ENCODE results near the gene RASSF8.

The RASSF8 gene

DNA sequence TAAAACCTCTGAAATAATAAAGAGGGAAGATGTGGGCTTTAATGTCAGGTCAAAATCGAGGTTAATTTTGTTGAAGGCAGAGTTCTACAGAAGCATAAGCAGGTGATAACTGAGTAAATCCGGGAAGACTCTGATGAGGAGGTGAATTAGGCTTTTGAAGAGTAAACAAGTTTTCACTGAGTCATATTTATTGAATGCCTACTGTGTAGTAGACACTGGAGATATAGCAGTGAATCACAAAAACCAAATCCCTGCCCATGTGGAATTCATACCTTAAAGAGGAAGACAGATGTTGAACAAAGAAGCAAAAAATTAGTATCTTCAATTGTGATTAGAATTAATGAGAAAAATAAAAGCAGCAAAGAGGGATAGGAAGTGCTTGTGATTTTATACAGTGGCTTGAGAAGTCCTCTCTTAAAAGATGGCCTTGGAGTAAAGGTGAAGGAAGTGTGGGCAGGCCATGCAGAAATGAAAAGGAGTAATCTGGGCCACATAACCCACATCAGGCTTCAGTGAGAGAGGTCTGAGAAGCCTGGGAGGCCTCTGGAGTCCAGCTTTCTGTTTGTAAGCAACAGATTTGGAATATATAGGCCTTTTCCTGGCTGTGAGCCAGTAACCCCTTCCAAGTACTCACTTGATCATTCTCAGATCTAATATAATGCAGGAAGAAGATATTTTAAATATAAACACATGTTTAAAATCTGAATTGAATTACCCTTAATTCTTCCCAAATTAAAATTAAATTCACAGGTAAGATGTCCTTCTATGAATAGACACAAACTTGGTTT, 119.6 kb downstream of the RASSF8 start:
- Histone ChIP-seq H3K36me3 (ENCODE audit: insufficient read depth, low read length) (no peaks in the 10 kb centered on the region), H3K4me3 (ENCODE audit: low read length) (no peak overlapping the region)

DNA sequence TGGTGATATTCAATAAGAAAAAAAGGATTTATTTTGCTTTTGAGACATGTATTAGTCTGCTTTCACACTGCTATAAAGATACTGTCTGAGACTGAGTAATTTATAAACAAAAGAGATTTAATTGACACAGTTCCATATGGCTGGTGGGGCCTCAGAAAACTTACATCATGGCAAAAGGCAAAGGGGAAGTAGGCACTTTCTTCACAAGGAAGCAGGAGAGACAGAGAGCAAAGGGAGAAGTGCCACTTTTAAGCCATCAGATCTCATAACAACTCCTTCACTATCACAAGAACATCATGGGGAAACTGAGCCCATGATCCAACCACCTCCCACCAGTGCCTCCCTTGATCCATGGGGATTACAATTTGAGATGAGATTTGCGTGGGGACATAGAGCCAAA, 122.4 kb downstream of the RASSF8 start:
- Histone ChIP-seq H3K4me3 (ENCODE audit: low read length) (no peak overlapping the region), H2AFZ (ENCODE audit: low read depth, low read length) (no peak overlapping the region), H3K4me1 (ENCODE audit: insufficient read depth, low read length) (no peaks in the 10 kb centered on the region), H3K9me3 (ENCODE audit: low read length) (peaks cover 2% of the 10 kb centered on the region), H3K36me3 (ENCODE audit: insufficient read depth, low read length) (no peaks in the 10 kb centered on the region), H3K27me3 (ENCODE audit: insufficient read depth, low read length) (no peaks in the 10 kb centered on the region)

More for the DNA sequence above, 119.6 kb downstream of the RASSF8 start:
- Histone ChIP-seq H3K9me3 (ENCODE audit: low read length) (peaks cover 2% of the 10 kb centered on the region), H3K4me1 (ENCODE audit: insufficient read depth, low read length) (no peaks in the 10 kb centered on the region), H3K27me3 (ENCODE audit: insufficient read depth, low read length) (no peaks in the 10 kb centered on the region), H2AFZ (ENCODE audit: low read depth, low read length) (no peak overlapping the region)

GRCh38 chr12:26086936-26087335, 128.5 kb downstream of the RASSF8 start:
- Histone ChIP-seq H3K4me3 (ENCODE audit: low read length) (no peak overlapping the region), H2AFZ (ENCODE audit: low read depth, low read length) (no peak overlapping the region), H3K36me3 (ENCODE audit: insufficient read depth, low read length) (no peaks in the 10 kb centered on the region), H3K9me3 (ENCODE audit: low read length) (peaks cover 1% of the 10 kb centered on the region), H3K4me1 (ENCODE audit: insufficient read depth, low read length) (no peaks in the 10 kb centered on the region), H3K27me3 (ENCODE audit: insufficient read depth, low read length) (no peaks in the 10 kb centered on the region)

GRCh38 chr12:26088998-26089397, 130.5 kb downstream of the RASSF8 start:
- Histone ChIP-seq H3K4me3 (ENCODE audit: low read length) (no peak overlapping the region), H3K9me3 (ENCODE audit: low read length) (no peaks in the 10 kb centered on the region), H2AFZ (ENCODE audit: low read depth, low read length) (no peak overlapping the region)

DNA sequence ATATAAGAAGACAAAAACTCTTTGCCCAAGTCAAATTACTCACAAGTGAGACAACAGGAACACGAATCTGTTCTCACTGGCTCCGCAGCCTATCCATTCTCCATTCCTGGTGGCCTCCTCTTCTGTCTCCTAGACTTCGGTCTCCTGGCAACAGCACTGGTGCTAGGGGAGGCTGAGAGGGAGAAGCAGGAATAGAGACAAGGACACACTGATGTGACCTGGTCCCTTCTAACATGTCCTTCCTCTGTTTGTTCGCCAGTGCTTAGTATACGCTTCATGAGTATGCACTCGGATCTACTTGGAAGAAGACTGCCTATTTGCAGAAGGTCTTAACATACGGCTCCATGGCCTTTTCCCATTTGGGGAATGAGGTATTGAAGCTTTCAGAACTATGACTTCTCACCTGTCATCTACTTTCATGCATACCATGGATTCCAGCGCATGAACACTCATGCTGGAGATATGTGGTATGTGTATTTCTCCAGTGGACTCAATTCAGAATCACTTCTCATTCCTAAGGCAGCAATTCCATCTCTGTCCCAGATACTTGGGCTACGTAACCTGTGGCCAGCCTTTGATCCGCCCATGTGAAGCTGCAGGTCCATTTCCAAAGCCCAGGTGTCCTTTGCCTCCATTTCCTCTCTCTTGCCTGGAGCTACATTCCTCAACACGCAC, 132.5 kb downstream of the RASSF8 start:
- Histone ChIP-seq H3K4me1 (ENCODE audit: insufficient read depth, low read length) (no peaks in the 10 kb centered on the region), H2AFZ (ENCODE audit: low read depth, low read length) (no peak overlapping the region), H3K9me3 (ENCODE audit: low read length) (no peaks in the 10 kb centered on the region), H3K27me3 (ENCODE audit: insufficient read depth, low read length) (no peaks in the 10 kb centered on the region), H3K4me3 (ENCODE audit: low read length) (no peak overlapping the region), H3K36me3 (ENCODE audit: insufficient read depth, low read length) (no peaks in the 10 kb centered on the region)

More at GRCh38 chr12:26088998-26089397, 130.5 kb downstream of the RASSF8 start:
- H3K36me3 ChIP-seq (ENCODE audit: insufficient read depth, low read length), result no peaks in the 10 kb centered on the region
- no peaks in the 10 kb centered on the region for H3K4me1 ChIP-seq (ENCODE audit: insufficient read depth, low read length)
- no peaks in the 10 kb centered on the region for H3K27me3 ChIP-seq (ENCODE audit: insufficient read depth, low read length)

GRCh38 chr12:26091822-26092221, 133.3 kb downstream of the RASSF8 start:
- no peak overlapping the region for H3K4me3 ChIP-seq (ENCODE audit: low read length)
- no peaks in the 10 kb centered on the region for H3K27me3 ChIP-seq (ENCODE audit: insufficient read depth, low read length)
- no peaks in the 10 kb centered on the region for H3K9me3 ChIP-seq (ENCODE audit: low read length)
- no peaks in the 10 kb centered on the region for H3K36me3 ChIP-seq (ENCODE audit: insufficient read depth, low read length)
- no peak overlapping the region for H2AFZ ChIP-seq (ENCODE audit: low read depth, low read length)
- no peaks in the 10 kb centered on the region for H3K4me1 ChIP-seq (ENCODE audit: insufficient read depth, low read length)

DNA sequence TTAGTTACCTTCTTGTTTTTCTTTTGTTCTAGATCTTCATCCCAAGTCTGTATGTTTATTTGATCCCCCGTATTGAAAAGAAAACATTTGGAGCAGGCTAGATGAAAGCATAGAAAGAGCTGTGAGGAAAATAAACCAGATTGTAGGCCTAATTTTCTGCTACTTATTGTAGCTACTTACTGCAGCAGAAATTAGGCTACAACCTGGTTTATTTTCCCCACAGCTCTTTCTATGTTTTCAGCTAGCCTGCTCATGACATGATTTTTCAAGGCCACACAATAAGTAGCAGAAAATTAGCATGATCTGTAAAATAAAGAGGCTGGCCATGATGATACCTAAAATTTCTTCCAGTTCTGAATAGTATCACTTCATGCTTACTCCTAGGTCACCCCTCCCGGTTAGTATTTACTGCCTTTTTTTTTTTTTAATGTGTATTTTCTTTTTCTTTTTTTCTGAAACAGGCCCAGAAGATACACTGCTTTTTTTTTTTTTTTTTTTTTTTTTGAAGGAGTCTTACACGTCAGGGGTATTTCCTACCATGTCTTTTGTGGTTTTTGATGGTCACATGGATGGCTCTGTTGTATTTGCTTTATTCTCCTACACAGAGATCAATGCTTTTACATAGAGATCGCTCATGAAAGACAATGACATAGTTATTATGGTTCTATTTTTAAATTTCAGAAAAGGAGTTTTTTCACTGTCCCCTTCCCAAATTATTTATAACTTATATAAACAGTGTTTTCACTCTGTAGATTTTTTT, 134.0 kb downstream of the RASSF8 start:
- H3K4me1 ChIP-seq (ENCODE audit: insufficient read depth, low read length), result no peaks in the 10 kb centered on the region

DNA sequence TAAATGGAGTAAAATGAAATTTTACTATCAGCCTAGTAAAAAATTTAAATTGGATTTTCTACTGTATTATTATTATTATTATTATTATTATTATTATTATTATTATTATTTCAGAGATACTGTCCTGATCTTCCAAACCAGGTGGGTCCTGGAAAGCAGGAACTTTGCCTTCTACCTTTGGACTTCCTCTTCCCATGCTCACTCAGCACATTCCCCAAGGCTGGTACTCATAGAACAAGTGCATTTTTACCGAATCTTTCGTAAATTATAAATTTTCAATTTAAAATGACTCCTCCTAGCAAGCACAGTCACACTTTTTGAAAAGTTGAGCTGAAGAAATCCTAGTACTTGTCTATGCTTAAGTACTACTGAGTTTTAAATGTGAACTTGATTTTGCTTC, 136.7 kb downstream of the RASSF8 start:
- Histone ChIP-seq H2AFZ (ENCODE audit: low read depth, low read length) (no peak overlapping the region), H3K4me1 (ENCODE audit: insufficient read depth, low read length) (no peaks in the 10 kb centered on the region), H3K36me3 (ENCODE audit: insufficient read depth, low read length) (no peaks in the 10 kb centered on the region), H3K27me3 (ENCODE audit: insufficient read depth, low read length) (no peaks in the 10 kb centered on the region), H3K4me3 (ENCODE audit: low read length) (no peak overlapping the region), H3K9me3 (ENCODE audit: low read length) (no peaks in the 10 kb centered on the region)

More for the DNA sequence above, 134.0 kb downstream of the RASSF8 start:
- Histone ChIP-seq H3K9me3 (ENCODE audit: low read length) (no peaks in the 10 kb centered on the region), H3K27me3 (ENCODE audit: insufficient read depth, low read length) (no peaks in the 10 kb centered on the region), H2AFZ (ENCODE audit: low read depth, low read length) (no peak overlapping the region), H3K36me3 (ENCODE audit: insufficient read depth, low read length) (no peaks in the 10 kb centered on the region), H3K4me3 (ENCODE audit: low read length) (no peak overlapping the region)

- H3K4me3 ChIP-seq (ENCODE audit: low read length), result no peak overlapping the region
- no peaks in the 10 kb centered on the region for H3K36me3 ChIP-seq (ENCODE audit: insufficient read depth, low read length)
Observed at GRCh38 chr12:26096036-26096435, 137.6 kb downstream of the RASSF8 start.

DNA sequence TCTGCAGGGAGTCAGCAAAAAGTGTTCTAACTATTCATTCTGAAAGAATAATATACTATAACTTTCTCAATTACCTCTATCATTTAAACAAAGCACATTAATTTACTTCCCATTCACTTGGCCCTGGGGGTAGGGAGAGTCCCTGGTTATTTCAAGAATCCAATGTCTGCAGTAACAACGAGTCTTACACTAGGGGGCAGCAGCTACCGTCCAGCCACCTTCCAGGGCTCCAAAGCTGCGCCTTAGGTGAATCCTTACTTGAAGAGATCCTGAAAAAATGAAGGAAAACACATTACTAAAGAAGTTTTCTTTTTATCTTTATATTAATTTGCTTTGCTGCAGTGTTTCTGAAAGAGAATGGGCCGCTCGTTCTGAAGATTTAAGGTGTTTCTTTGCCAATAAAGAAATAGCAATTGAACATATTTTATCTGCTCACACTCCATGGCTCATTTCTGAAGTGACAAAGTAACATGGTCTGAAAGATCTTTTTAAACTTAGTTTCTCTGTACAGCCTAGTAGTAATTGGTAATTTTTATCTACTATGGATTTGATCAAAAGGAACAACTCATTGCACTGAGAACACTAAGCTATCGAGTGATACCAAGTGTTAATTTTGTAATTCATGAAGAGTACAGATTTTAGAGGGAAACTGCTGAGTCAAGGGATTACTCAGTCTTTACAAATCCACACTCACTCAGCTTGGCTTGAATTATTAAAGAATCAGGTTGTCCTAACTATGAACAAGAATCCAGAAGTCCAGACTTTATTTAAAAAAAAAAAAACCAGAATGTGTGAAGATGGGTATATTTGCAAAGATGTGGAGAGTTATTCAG, 138.8 kb downstream of the RASSF8 start:
- Histone ChIP-seq H3K4me3 (ENCODE audit: low read length) (no peak overlapping the region), H3K9me3 (ENCODE audit: low read length) (no peaks in the 10 kb centered on the region), H3K36me3 (ENCODE audit: insufficient read depth, low read length) (no peaks in the 10 kb centered on the region), H3K27me3 (ENCODE audit: insufficient read depth, low read length) (no peaks in the 10 kb centered on the region), H3K4me1 (ENCODE audit: insufficient read depth, low read length) (no peaks in the 10 kb centered on the region), H2AFZ (ENCODE audit: low read depth, low read length) (no peak overlapping the region)

More at GRCh38 chr12:26096036-26096435, 137.6 kb downstream of the RASSF8 start:
- H3K4me1 ChIP-seq (ENCODE audit: insufficient read depth, low read length), result no peaks in the 10 kb centered on the region
- no peak overlapping the region for H2AFZ ChIP-seq (ENCODE audit: low read depth, low read length)
- no peaks in the 10 kb centered on the region for H3K9me3 ChIP-seq (ENCODE audit: low read length)
- H3K27me3 ChIP-seq (ENCODE audit: insufficient read depth, low read length), result no peaks in the 10 kb centered on the region

- H3K4me1 ChIP-seq (ENCODE audit: insufficient read depth, low read length), result no peaks in the 10 kb centered on the region
Observed at GRCh38 chr12:26100666-26101349, 142.3 kb downstream of the RASSF8 start.

GRCh38 chr12:26101350-26101734, 142.9 kb downstream of the RASSF8 start:
- Histone ChIP-seq H3K27me3 (ENCODE audit: insufficient read depth, low read length) (no peaks in the 10 kb centered on the region), H3K36me3 (ENCODE audit: insufficient read depth, low read length) (no peaks in the 10 kb centered on the region), H3K9me3 (ENCODE audit: low read length) (no peaks in the 10 kb centered on the region), H3K4me3 (ENCODE audit: low read length) (no peak overlapping the region), H2AFZ (ENCODE audit: low read depth, low read length) (no peak overlapping the region), H3K4me1 (ENCODE audit: insufficient read depth, low read length) (no peaks in the 10 kb centered on the region)

More at GRCh38 chr12:26100666-26101349, 142.3 kb downstream of the RASSF8 start:
- Histone ChIP-seq H3K27me3 (ENCODE audit: insufficient read depth, low read length) (no peaks in the 10 kb centered on the region), H3K9me3 (ENCODE audit: low read length) (no peaks in the 10 kb centered on the region), H2AFZ (ENCODE audit: low read depth, low read length) (no peak overlapping the region), H3K36me3 (ENCODE audit: insufficient read depth, low read length) (no peaks in the 10 kb centered on the region), H3K4me3 (ENCODE audit: low read length) (no peak overlapping the region)
